BJ (cell line): Measurements from ENCODE around the gene LSM6. TPM values are rescaled to one million over a fixed set of nuclear protein-coding genes. Genes with fewer than 3 reads are reported as not detected.

Source experiments
- CTCF ChIA-PET: fragments of 350-600 bp; formaldehyde crosslinking; extraction: SDS; loops from one replicate; lab custom pipeline; 2021; ENCODE audit warnings: antibody characterized with exemption, inconsistent platforms; lab: Yijun Ruan, JAX
- POLR2A ChIA-PET: fragments of 300-600 bp; sonication (Branson Sonifier 250); formaldehyde crosslinking; extraction: SDS; loops from one replicate; lab custom pipeline; 2021; ENCODE audit warnings: antibody characterized with exemption; lab: Charles Lee
- DNase-seq: peaks from one replicate; pipeline ENCODE4 v3.0.0-alpha.2; 2011; ENCODE audit warnings: low read depth
- H3K27me3 ChIP-seq: 2 replicates; pipeline ENCODE4 v1.6.0; 2011; ENCODE audit warnings: low read length; ENCODE audit not compliant: control insufficient read depth, insufficient read depth
- H3K36me3 ChIP-seq: 2 replicates; pipeline ENCODE4 v1.5.1; 2011; ENCODE audit warnings: low read length; ENCODE audit not compliant: control insufficient read depth, insufficient read depth
- H3K4me3 ChIP-seq: 2 replicates; pipeline ENCODE4 v1.5.1; 2011; ENCODE audit warnings: low read depth, mild to moderate bottlenecking, control low read depth, low read length
- CTCF ChIP-seq: IDR thresholded peaks from 2 replicates; pipeline ENCODE4 v1.5.1; 2011; ENCODE audit warnings: low read depth, mild to moderate bottlenecking, control low read depth, inconsistent platforms, low read length, moderate library complexity; ENCODE audit not compliant: insufficient read depth
- polyA plus RNA-seq: library from polyadenylated mRNA; depleted of rRNA; stranded (reverse); fragments of >200 nt; gene quantifications from 2 replicates; pipeline ENCODE4 v1.2.3, GENCODE V29; 2011

Gene LSM6
- polyA plus RNA-seq, 1 experiment: 5.8 TPM

GRCh38 chr4:146211440-146211839, 35.9 kb downstream of the LSM6 start:
- no peak for TF ChIP-seq CTCF
- no peak for DNase-seq
- Histone ChIP-seq H3K36me3 (no peaks in the 10 kb centered on the region), H3K27me3 (no peaks in the 10 kb centered on the region), H3K4me3 (no peak overlapping the region)
- CTCF ChIA-PET: interaction anchor here (1.4 kb wide), 1 partner anchor 10 kb away, joined by 3 read pairs; no protein-coding TSS in a partner anchor
- POLR2A ChIA-PET: no interaction called here

DNA sequence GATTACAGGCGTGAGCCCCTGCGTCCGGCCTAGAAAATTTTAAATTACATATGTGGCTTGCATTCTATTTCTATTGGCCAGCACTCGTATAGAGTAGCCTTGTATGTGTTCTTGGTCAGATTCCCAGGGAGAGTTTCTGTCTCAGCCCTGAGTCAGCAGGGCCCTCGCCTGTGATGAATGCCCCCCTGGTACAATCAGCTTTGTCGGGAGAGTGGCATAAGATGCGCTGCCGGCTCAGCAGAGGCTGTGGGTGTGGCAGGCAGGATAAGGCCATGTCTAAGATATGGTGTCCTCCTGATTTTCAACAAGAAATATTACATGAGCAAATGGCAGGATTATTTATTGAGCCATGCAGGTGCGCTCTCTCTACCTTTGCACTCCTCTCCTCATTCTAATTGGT, 37.3 kb downstream of the LSM6 start:
- H3K4me3 ChIP-seq: no peak overlapping the region
- no peaks in the 10 kb centered on the region for H3K36me3 ChIP-seq
- no peak for TF ChIP-seq CTCF
- H3K27me3 ChIP-seq: no peaks in the 10 kb centered on the region
- no peak for DNase-seq
- ChIA-PET CTCF (no interaction called here), POLR2A (no interaction called here)

- Histone ChIP-seq H3K4me3 (no peak within 1 kb of the TSS), H3K36me3 (no peaks in the 10 kb centered on the region), H3K27me3 (no peaks in the 10 kb centered on the region)
- CTCF ChIA-PET: no interaction called here
- POLR2A ChIA-PET: no interaction called here
- DNase-seq: no peak
- TF ChIP-seq CTCF: no peak
Observed at GRCh38 chr4:146214238-146214637, 38.7 kb downstream of the LSM6 start, which contains the start of gene REELD1. TSS of gene REELD1 (plus strand) at chr4:146214538. CDS start at chr4:146216953, 2,415 bp downstream.

DNA sequence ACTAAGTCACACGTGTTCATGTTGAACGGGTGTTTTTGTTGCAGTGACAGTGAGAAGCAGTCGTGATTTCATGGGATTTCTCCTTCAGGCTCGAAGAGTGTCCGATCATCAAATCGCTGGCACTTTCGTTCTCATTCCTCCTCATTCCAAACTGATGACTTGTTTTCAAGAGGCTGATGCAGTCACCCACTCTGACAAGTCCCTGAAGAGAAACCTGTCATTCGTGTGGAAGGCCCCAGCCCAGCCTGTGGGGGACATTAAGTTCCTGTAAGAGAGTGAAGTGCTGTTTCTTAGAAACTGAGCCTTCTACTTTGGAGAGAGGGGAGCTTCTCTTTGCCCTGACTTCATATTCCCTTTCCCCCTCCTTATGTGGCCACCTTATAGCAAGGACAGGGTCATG, 46.8 kb downstream of the LSM6 start:
- peaks cover 1% of the 10 kb centered on the region; the same call in 1 of the 2 replicates for H3K27me3 ChIP-seq
- no peak for DNase-seq
- ChIA-PET POLR2A (no interaction called here), CTCF (no interaction called here)
- no peak overlapping the region for H3K4me3 ChIP-seq
- no peak for TF ChIP-seq CTCF
- H3K36me3 ChIP-seq: no peaks in the 10 kb centered on the region

GRCh38 chr4:146224326-146224966, 48.9 kb downstream of the LSM6 start:
- DNase-seq: no peak
- Histone ChIP-seq H3K36me3 (no peaks in the 10 kb centered on the region), H3K4me3 (no peak overlapping the region), H3K27me3 (peaks cover 1% of the 10 kb centered on the region)
- CTCF ChIA-PET: no interaction called here
- POLR2A ChIA-PET: no interaction called here
- no peak for TF ChIP-seq CTCF
